Fibroblast of villous mesenchyme (primary cell): ENCODE data around the gene KDM4B. TPM values are rescaled to one million over a fixed set of nuclear protein-coding genes. Genes with fewer than 3 reads are reported as not detected.

Experiments used
- DNase-seq: peaks from one replicate; pipeline ENCODE4 v3.0.0-alpha.2; 2010; ENCODE audit warnings: low read depth
- H3K4me3 ChIP-seq: 2 replicates; pipeline ENCODE4 v1.5.1; 2011; ENCODE audit warnings: low read depth, mild to moderate bottlenecking, low read length
- CTCF ChIP-seq: IDR thresholded peaks from 2 replicates; pipeline ENCODE4 v1.5.1; 2012; ENCODE audit warnings: low read depth, mild to moderate bottlenecking, low read length; ENCODE audit not compliant: insufficient read depth
- total RNA-seq: library from RNA; depleted of rRNA; stranded (reverse); fragments of >200 nt; gene quantifications from 2 replicates; pipeline ENCODE4 v1.2.3, GENCODE V29; 2012

Gene KDM4B
- total RNA-seq, 1 donor = 17.7 TPM

GRCh38 chr19:5141129-5141849 is 172.4 kb downstream of the KDM4B start:
- no peak overlapping the region for H3K4me3 ChIP-seq
- TF ChIP-seq CTCF = no peak
- DNase-seq = no peak

GRCh38 chr19:5141850-5142724 is 173.2 kb downstream of the KDM4B start:
- DNase-seq = no peak
- H3K4me3 ChIP-seq = no peak overlapping the region
- no peak for TF ChIP-seq CTCF

DNA sequence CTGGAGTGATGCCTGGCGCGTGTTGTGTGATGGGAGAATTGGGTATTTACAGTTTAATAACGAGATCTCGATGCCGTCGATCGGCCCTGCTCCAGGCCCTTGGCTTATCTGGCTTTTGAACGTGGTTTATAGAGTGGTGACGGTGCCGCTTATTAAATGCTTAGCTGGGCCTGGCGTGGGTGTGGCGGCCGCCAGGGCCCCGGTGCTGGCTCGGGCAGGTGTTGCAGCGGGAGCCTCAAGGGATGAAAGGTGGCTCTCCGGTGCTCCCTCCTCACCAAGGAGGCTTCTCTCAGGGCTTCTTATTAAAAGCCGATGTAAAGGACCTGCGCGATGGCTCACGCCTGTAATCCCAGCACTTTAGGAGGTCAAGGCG is 173.8 kb downstream of the KDM4B start:
- TF ChIP-seq CTCF = no peak
- no peak for DNase-seq
- no peak overlapping the region for H3K4me3 ChIP-seq

GRCh38 chr19:5143471-5144411 is 174.8 kb downstream of the KDM4B start:
- no peak overlapping the region for H3K4me3 ChIP-seq
- DNase-seq = no peak
- no peak for TF ChIP-seq CTCF

DNA sequence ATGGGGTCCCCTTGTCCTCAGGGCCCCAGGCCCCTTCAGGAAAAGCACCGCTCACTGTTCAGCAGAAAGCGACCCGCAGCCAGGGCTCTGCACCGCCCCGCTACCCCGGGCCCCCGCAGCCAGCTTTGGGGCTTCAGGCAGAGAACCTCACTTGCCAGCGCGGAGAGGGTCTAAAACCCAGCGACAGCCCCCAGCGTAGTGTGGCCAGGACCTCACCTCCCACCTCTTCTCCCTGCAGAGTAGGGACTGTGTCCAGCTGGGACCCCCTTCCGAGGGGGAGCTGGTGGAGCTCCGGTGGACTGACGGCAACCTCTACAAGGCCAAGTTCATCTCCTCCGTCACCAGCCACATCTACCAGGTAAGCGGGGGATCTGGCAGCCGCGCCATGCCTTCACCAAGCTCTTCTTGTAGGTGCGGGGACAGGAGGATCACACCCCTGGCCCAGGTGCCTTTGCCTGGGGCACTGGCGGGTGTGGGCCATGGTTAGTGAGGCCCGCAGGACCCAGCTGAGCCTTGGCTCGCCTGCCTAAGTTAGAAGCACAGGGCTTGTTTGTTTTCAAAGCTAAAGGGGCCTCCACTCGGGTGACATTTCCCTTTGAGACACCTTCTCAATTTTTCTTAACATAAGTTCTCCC is 175.7 kb downstream of the KDM4B start:
- no peak for TF ChIP-seq CTCF
- DNase-seq = no peak
- no peak overlapping the region for H3K4me3 ChIP-seq
